ENCODE results near the gene MAML3.

DNA sequence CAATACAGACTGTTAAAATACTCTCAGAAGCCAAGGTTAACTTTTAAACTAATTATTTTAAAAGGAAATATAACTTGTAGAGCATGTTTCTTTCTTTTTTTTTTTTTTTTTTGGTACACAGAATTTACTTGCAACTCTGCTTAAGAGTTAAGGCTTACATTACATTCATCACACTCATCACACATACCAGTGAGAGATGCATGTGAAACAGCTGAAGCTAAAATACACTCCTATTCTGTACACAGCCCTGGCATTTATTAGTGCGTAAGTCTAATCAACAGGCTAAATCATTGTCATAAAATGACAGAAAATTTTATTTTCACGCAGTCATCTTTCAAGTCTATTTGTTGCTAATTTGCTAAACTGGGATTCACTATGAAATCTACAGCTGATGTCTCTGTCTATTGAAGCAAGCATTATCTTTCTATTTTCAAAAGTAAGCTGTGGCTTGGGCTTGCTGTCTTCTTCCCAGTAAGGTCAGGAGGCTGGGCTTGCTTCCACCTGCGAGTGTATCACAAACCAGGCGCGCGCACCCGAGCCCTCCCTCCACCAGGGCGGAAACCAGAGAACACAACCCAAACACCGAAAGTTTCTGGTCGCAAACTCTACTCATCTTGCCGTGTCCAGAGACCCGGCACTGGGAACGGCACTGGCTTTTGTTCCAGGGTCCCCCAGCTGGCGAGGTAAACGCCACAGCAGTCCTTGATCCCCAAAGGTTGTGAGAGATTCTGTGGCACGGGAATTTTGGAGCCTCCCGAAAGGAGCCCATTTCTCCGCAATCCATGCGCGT lies 3.9 kb downstream of the MAML3 start:
- no peak for TF ChIP-seq POLR2A (IDR thresholded peaks at IDR 0.05; ENCODE audit: low read depth, low read length)
- TF ChIP-seq POLR2AphosphoS5 (IDR thresholded peaks at IDR 0.05; ENCODE audit: low read depth, low read length), result no peak
- TF ChIP-seq TAF1 (IDR thresholded peaks at IDR 0.05; ENCODE audit: low read depth, low read length), result no peak
- TF ChIP-seq SPI1 (IDR thresholded peaks at IDR 0.05; ENCODE audit: low read depth, low read length), result no peak

Measured in GM12891 (cell line).